ENCODE measurements around the gene ANO10. TPM values are rescaled to one million over a fixed set of nuclear protein-coding genes. Genes with fewer than 3 reads are reported as not detected.
A peak's percentile ranks its signal among the peaks of the same experiment; 100 is the strongest.

Gene ANO10
- total RNA-seq, 1 donor from 2014 or later, result 45.4 TPM

- peaks cover 6% of the 10 kb centered on the region for H3K36me3 Mint-ChIP-seq (ENCODE audit: low read depth, unreplicated experiment)
- FAIRE-seq, result no peak
These were observed 230.2 kb downstream of the ANO10 start for GRCh38 chr3:43391621-43392020.

GRCh38 chr3:43390255-43390588 lies 231.6 kb downstream of the ANO10 start:
- Histone ChIP-seq H3K4me2 (ENCODE audit: low read length) (peak overlapping the region; percentile 60), H3K4me3 (ENCODE audit: insufficient read depth, low read depth, low read length) (no peak overlapping the region), H3K9me3 (ENCODE audit: insufficient read depth, low read depth, low read length) (no peaks in the 10 kb centered on the region), H3K4me1 (ENCODE audit: insufficient read depth, low read length) (peaks cover 6% of the 10 kb centered on the region), H3K9ac (ENCODE audit: low read length) (no peak overlapping the region), H2AFZ (ENCODE audit: low read depth, low read length) (no peak overlapping the region), H3K36me3 (ENCODE audit: insufficient read depth, low read length) (no peaks in the 10 kb centered on the region), H3K79me2 (ENCODE audit: insufficient read depth, low read length) (no peaks in the 10 kb centered on the region), H3K27ac (ENCODE audit: low read depth, low read length) (peak overlapping the region; percentile 38), H3K27me3 (ENCODE audit: insufficient read depth, low read length) (no peaks in the 10 kb centered on the region), H4K20me1 (ENCODE audit: insufficient read depth, low read length) (no peaks in the 10 kb centered on the region)
- Mint-ChIP-seq H3K4me1 (ENCODE audit: low read depth, unreplicated experiment) (peaks cover 18% of the 10 kb centered on the region), H3K9me3 (ENCODE audit: unreplicated experiment) (peaks cover 2% of the 10 kb centered on the region), H3K36me3 (ENCODE audit: low read depth, unreplicated experiment) (peaks cover 6% of the 10 kb centered on the region), H3K27ac (ENCODE audit: unreplicated experiment) (no peak overlapping the region), H3K4me3 (ENCODE audit: unreplicated experiment) (no peak overlapping the region), H3K27me3 (ENCODE audit: low read depth, unreplicated experiment) (no peaks in the 10 kb centered on the region)
- FAIRE-seq (no peak), DNase-seq (ENCODE audit: low read depth) (no peak)
- TF ChIP-seq CTCF (IDR thresholded peaks at IDR 0.05; ENCODE audit: insufficient read depth, low read depth, low read length) (no peak), EZH2 (IDR thresholded peaks at IDR 0.05; ENCODE audit: insufficient read depth, low read length) (no peak)

More at GRCh38 chr3:43391621-43392020, 230.2 kb downstream of the ANO10 start:
- no peaks in the 10 kb centered on the region for H3K79me2 ChIP-seq (ENCODE audit: insufficient read depth, low read length)
- H3K27ac ChIP-seq (ENCODE audit: low read depth, low read length), result no peak overlapping the region
- Mint-ChIP-seq H3K27ac (ENCODE audit: unreplicated experiment) (no peak overlapping the region), H3K4me1 (ENCODE audit: low read depth, unreplicated experiment) (peaks cover 18% of the 10 kb centered on the region), H3K27me3 (ENCODE audit: low read depth, unreplicated experiment) (no peaks in the 10 kb centered on the region), H3K9me3 (ENCODE audit: unreplicated experiment) (peaks cover 2% of the 10 kb centered on the region), H3K4me3 (ENCODE audit: unreplicated experiment) (no peak overlapping the region)
- H4K20me1 ChIP-seq (ENCODE audit: insufficient read depth, low read length), result no peaks in the 10 kb centered on the region
- no peak for TF ChIP-seq CTCF (IDR thresholded peaks at IDR 0.05; ENCODE audit: insufficient read depth, low read depth, low read length)
- no peak for TF ChIP-seq EZH2 (IDR thresholded peaks at IDR 0.05; ENCODE audit: insufficient read depth, low read length)
- no peak for DNase-seq (ENCODE audit: low read depth)
- H2AFZ ChIP-seq (ENCODE audit: low read depth, low read length), result no peak overlapping the region
- H3K9me3 ChIP-seq (ENCODE audit: insufficient read depth, low read depth, low read length), result no peaks in the 10 kb centered on the region
- no peaks in the 10 kb centered on the region for H3K36me3 ChIP-seq (ENCODE audit: insufficient read depth, low read length)
- no peak overlapping the region for H3K4me2 ChIP-seq (ENCODE audit: low read length)
- peaks cover 6% of the 10 kb centered on the region for H3K4me1 ChIP-seq (ENCODE audit: insufficient read depth, low read length)
- no peaks in the 10 kb centered on the region for H3K27me3 ChIP-seq (ENCODE audit: insufficient read depth, low read length)
- H3K9ac ChIP-seq (ENCODE audit: low read length), result no peak overlapping the region
- no peak overlapping the region for H3K4me3 ChIP-seq (ENCODE audit: insufficient read depth, low read depth, low read length)

- DNase-seq (ENCODE audit: low read depth) (peak; percentile 66), FAIRE-seq (no peak)
- Mint-ChIP-seq H3K4me1 (ENCODE audit: low read depth, unreplicated experiment) (peaks cover 18% of the 10 kb centered on the region), H3K9me3 (ENCODE audit: unreplicated experiment) (peaks cover 2% of the 10 kb centered on the region), H3K4me3 (ENCODE audit: unreplicated experiment) (no peak overlapping the region), H3K36me3 (ENCODE audit: low read depth, unreplicated experiment) (peaks cover 6% of the 10 kb centered on the region), H3K27ac (ENCODE audit: unreplicated experiment) (peak overlapping the region; percentile 42), H3K27me3 (ENCODE audit: low read depth, unreplicated experiment) (no peaks in the 10 kb centered on the region)
- Histone ChIP-seq H2AFZ (ENCODE audit: low read depth, low read length) (no peak overlapping the region), H3K4me2 (ENCODE audit: low read length) (peak overlapping the region; percentile 60), H3K4me1 (ENCODE audit: insufficient read depth, low read length) (peaks cover 6% of the 10 kb centered on the region), H3K4me3 (ENCODE audit: insufficient read depth, low read depth, low read length) (no peak overlapping the region), H3K9me3 (ENCODE audit: insufficient read depth, low read depth, low read length) (no peaks in the 10 kb centered on the region), H3K9ac (ENCODE audit: low read length) (no peak overlapping the region), H3K27me3 (ENCODE audit: insufficient read depth, low read length) (no peaks in the 10 kb centered on the region), H3K36me3 (ENCODE audit: insufficient read depth, low read length) (no peaks in the 10 kb centered on the region), H4K20me1 (ENCODE audit: insufficient read depth, low read length) (no peaks in the 10 kb centered on the region), H3K79me2 (ENCODE audit: insufficient read depth, low read length) (no peaks in the 10 kb centered on the region), H3K27ac (ENCODE audit: low read depth, low read length) (peak overlapping the region; percentile 38)
- no peak for TF ChIP-seq CTCF (IDR thresholded peaks at IDR 0.05; ENCODE audit: insufficient read depth, low read depth, low read length)
- no peak for TF ChIP-seq EZH2 (IDR thresholded peaks at IDR 0.05; ENCODE audit: insufficient read depth, low read length)
These were observed 232.2 kb downstream of the ANO10 start for GRCh38 chr3:43389388-43390254.
